A673 (cell line): ENCODE measurements around the gene SRCAP. TPM values are rescaled to one million over a fixed set of nuclear protein-coding genes. Genes with fewer than 3 reads are reported as not detected.
A peak's percentile ranks its signal among the peaks of the same experiment; 100 is the strongest.

Experiments
- BruUV-seq: library from RNA; stranded (reverse); fragments of 400-500 nt; replicated peaks from 2 replicates; lab custom pipeline; 2021; lab: Mats Ljungman, UMichigan
- CTCF ChIA-PET: fragments of 300-600 bp; sonication (Branson Sonifier 250); formaldehyde crosslinking; loops from one replicate; lab custom pipeline; 2022; ENCODE audit warnings: antibody characterized with exemption; lab: Charles Lee
- POLR2A ChIA-PET: fragments of 300-600 bp; sonication (Branson Sonifier 250); formaldehyde crosslinking; loops from one replicate; lab custom pipeline; 2022; ENCODE audit warnings: antibody characterized with exemption; ENCODE audit not compliant: low non-redundant PET; lab: Charles Lee
- DNase-seq: peaks from one replicate; pipeline ENCODE4 v3.0.0-alpha.2; 2015; ENCODE audit warnings: low spot score
- H3K27ac ChIP-seq: fragments of 200-600 bp; sonication (generic); 2 replicates; pipeline ENCODE4 v1.5.1; 2016; ENCODE audit warnings: mixed run types, low read depth, mild to moderate bottlenecking, mixed read lengths, antibody characterized with exemption, low read length; ENCODE audit not compliant: poor library complexity, severe bottlenecking
- H3K27me3 ChIP-seq: fragments of 200-600 bp; sonication (generic); replicated peaks from 2 replicates; pipeline ENCODE4 v1.6.1; 2017; ENCODE audit warnings: mixed run types, low read depth, mild to moderate bottlenecking, mixed read lengths, antibody characterized with exemption, low read length; ENCODE audit not compliant: insufficient read depth, poor library complexity
- H3K36me3 ChIP-seq: fragments of 200-600 bp; sonication (generic); 2 replicates; pipeline ENCODE4 v1.6.1; 2016; ENCODE audit warnings: mixed run types, mild to moderate bottlenecking, mixed read lengths, antibody characterized with exemption, low read length; ENCODE audit not compliant: insufficient read depth, poor library complexity, severe bottlenecking
- H3K4me1 ChIP-seq: fragments of 200-600 bp; sonication (generic); 2 replicates; pipeline ENCODE4 v1.6.1; 2017; ENCODE audit warnings: mixed run types, mild to moderate bottlenecking, mixed read lengths, antibody characterized with exemption, low read length; ENCODE audit not compliant: insufficient read depth, poor library complexity, severe bottlenecking
- H3K4me3 ChIP-seq: fragments of 200-600 bp; sonication (generic); 2 replicates; pipeline ENCODE4 v1.5.1; 2016; ENCODE audit warnings: low read depth, mixed run types, mild to moderate bottlenecking, mixed read lengths, low read length; ENCODE audit not compliant: poor library complexity, severe bottlenecking
- H3K9me3 ChIP-seq: fragments of 200-600 bp; sonication (generic); 2 replicates; pipeline ENCODE4 v1.6.1; 2016; ENCODE audit warnings: mixed run types, low read depth, mild to moderate bottlenecking, mixed read lengths, antibody characterized with exemption, low read length; ENCODE audit not compliant: poor library complexity, severe bottlenecking
- EZH2 ChIP-seq: fragments of 200-600 bp; sonication (generic); IDR thresholded peaks from 2 replicates; pipeline ENCODE4 v1.6.1; 2017; ENCODE audit warnings: borderline replicate concordance, low read depth, mild to moderate bottlenecking, mixed read lengths, antibody characterized with exemption, low read length; ENCODE audit not compliant: poor library complexity, severe bottlenecking
- intact Hi-C: fragments of 100-400 bp; cut with micrococcal nuclease; formaldehyde crosslinking; loops from one replicate; pipeline ENCODE4 v1.10.0; 2022; ENCODE audit not compliant: unreplicated experiment
- total RNA-seq: library from RNA; stranded (reverse); gene quantifications from 2 replicates; pipeline ENCODE4 v1.2.3, GENCODE V29; 2021
- TF ChIP-seq, protein P1 (sequence below): fragments of 300-800, 200-600 bp; sonication (generic); conservative IDR thresholded peaks from 2 replicates; pipeline ENCODE4 v1.5.1; 2017; ENCODE audit warnings: low read depth, mild to moderate bottlenecking, antibody characterized with exemption, low read length, moderate library complexity, mixed read lengths

The SRCAP gene
- total RNA-seq, 1 experiment from 2014 or later = 104 TPM

DNA sequence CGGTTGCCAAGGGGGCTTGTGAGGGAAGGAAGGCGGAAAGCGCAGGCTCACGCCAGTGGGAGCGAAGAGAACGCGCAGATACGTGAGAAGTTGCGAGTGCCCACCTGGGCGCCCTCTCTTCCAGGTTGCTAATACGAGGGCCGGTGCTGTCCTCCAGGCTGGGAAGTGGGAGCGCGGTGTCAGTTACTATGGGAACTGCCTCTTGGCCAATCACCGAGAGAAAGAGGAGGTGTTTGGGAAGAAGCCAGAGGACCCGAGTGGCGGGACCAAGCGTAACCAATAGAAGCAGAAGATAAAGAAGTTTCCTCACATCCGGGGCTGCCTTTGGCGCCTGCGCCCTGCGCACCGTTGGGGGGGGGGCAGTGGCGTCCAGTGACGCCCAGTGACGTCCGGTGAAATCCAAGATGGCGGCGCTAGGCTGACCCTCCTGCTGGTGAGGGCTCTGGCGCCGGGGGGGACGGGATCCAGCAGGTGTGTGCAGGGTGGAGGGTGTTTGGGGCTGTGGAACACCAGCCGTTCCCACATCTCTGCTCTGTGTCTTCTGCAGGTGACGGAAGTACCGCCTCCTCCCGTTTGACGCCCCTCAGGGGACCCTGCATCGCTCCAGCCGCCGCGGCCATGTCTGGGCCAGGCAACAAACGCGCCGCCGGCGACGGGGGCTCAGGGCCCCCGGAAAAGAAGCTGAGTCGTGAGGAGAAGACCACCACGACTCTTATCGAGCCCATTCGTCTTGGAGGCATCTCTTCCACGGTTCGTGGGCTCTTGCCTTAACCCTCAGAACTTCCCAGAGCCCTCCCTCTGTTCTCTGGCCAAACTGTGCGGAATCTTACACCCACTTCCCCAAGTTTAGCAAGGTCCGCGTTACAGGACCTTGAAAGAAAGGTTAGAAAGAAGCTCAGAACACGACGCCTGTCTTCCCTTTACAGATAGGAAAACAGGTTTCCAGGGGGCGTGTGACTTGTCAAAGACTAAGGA lies 63.2 kb downstream of the SRCAP start, which contains the start of the genes CFAP119 and RNF40:
Gene CFAP119 (minus strand): TSS at position 135 of the 975 bp plus-strand sequence. CDS start 314 bp downstream, outside the sequence.
Gene RNF40 (plus strand): TSS at position 395 of the 975 bp plus-strand sequence. CDS start 224 bp downstream, at position 619.
- Histone ChIP-seq H3K36me3 (peaks cover 48% of the 10 kb centered on the region), H3K9me3 (no peaks in the 10 kb centered on the region), H3K4me3 (peak within 1 kb of the TSS; percentile 72), H3K27ac (peak within 1 kb of the TSS; percentile 83), H3K27me3 (no peaks in the 10 kb centered on the region), H3K4me1 (peaks cover 10% of the 10 kb centered on the region)
- TSS peak; percentile 73 for BruUV-seq
- intact Hi-C loops = no loop called here
- ChIA-PET CTCF (no interaction called here), POLR2A (no interaction called here)
- TF ChIP-seq, protein P1, sequence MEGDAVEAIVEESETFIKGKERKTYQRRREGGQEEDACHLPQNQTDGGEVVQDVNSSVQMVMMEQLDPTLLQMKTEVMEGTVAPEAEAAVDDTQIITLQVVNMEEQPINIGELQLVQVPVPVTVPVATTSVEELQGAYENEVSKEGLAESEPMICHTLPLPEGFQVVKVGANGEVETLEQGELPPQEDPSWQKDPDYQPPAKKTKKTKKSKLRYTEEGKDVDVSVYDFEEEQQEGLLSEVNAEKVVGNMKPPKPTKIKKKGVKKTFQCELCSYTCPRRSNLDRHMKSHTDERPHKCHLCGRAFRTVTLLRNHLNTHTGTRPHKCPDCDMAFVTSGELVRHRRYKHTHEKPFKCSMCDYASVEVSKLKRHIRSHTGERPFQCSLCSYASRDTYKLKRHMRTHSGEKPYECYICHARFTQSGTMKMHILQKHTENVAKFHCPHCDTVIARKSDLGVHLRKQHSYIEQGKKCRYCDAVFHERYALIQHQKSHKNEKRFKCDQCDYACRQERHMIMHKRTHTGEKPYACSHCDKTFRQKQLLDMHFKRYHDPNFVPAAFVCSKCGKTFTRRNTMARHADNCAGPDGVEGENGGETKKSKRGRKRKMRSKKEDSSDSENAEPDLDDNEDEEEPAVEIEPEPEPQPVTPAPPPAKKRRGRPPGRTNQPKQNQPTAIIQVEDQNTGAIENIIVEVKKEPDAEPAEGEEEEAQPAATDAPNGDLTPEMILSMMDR = no peak
- TF ChIP-seq EZH2 = no peak
- DNase-seq = peak; percentile 98

DNA sequence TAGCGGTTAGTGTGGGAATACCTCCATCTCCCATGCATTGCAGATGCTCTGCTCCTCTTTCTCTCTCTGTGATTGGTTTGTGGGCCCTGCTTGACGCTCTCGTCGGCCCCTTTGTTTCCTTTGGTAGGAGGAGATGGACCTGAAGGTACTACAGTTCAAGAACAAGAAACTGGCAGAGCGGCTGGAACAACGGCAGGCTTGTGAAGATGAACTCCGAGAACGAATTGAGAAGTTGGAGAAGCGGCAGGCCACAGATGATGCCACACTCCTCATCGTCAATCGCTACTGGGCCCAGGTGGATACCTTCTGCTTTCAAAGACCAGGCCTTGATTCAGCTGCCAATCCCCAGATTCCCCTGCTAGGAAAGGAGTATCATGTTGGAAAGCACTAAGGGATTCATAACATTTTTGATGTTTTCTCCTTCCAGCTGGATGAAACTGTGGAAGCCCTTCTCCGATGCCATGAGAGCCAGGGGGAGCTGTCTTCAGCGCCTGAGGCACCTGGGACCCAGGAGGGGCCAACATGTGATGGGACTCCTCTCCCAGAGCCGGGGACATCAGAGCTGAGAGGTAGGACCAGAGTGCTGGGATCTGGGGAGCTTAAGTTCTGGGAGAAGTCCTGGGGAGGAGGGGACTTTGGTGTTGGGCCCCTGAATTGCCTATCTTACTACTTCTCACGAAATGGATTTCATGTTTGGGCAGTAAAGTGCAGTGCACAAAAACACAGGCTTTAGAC lies 64.2 kb downstream of the SRCAP start:
- Histone ChIP-seq H3K27ac (peak overlapping the region; percentile 83), H3K27me3 (no peaks in the 10 kb centered on the region), H3K4me3 (peak overlapping the region; percentile 72), H3K36me3 (peaks cover 58% of the 10 kb centered on the region), H3K9me3 (no peaks in the 10 kb centered on the region), H3K4me1 (peaks cover 10% of the 10 kb centered on the region)
- POLR2A ChIA-PET = no interaction called here
- no peak for TF ChIP-seq EZH2
- TF ChIP-seq, protein P1 = no peak
- CTCF ChIA-PET = no interaction called here
- DNase-seq = no peak
- intact Hi-C loops = no loop called here
- no TSS peak for BruUV-seq

DNA sequence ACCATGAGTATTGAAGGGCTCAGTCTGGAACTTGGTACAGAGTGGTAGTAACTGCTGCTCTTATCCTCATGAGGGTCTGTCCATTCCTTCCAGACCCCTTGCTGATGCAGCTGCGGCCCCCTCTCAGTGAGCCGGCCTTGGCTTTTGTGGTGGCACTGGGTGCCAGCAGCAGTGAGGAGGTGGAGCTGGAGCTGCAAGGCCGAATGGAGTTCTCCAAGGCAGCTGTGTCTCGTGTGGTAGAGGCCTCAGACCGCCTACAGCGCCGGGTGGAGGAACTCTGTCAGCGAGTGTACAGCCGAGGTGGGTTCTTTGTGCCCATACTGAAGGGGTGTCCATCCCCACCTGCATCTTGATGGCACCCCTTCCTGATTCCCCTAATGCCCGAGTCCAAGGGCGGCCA lies 65.1 kb downstream of the SRCAP start:
- no peak overlapping the region for H3K27ac ChIP-seq
- no peak for TF ChIP-seq EZH2
- TF ChIP-seq, protein P1 = no peak
- no peak for DNase-seq
- H3K4me3 ChIP-seq = no peak overlapping the region
- ChIA-PET POLR2A (no interaction called here), CTCF (no interaction called here)
- H3K36me3 ChIP-seq = peaks cover 67% of the 10 kb centered on the region
- H3K9me3 ChIP-seq = no peaks in the 10 kb centered on the region
- no peaks in the 10 kb centered on the region for H3K27me3 ChIP-seq
- H3K4me1 ChIP-seq = peaks cover 10% of the 10 kb centered on the region
- intact Hi-C loops = no loop called here
- BruUV-seq = no TSS peak
